SW 1271 (cell line): ENCODE data around the gene NYAP2.

ENCODE experiments used
- DNase-seq, 2 experiments: peaks; one replicate each; lab custom pipeline; 2025; lab: John Stamatoyannopoulos, UW

NYAP2 gene

DNA sequence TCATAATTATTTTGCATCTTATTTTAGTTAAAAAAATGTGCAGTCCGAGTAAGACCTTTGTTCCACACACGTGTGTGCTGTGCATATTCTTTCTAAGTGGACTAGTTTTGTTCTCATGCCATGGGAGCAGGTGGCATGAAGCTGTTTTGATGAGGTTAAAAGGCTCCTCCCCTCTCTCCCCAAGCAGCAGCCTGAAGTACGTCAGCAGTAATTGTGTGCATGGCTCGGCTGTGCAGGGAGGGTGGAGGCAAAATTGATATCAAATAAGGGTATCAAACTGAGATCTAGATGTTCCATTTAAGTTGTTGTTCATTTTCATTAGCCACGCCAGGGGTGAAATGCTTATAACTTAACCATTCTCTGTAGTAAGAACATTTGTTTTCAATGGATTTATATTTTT is at the start of gene NYAP2:
TSS of gene NYAP2 (plus strand) at position 207 of the 400 bp plus-strand sequence. CDS start 9,171 bp downstream, outside the sequence.
- DNase-seq = no peak

DNA sequence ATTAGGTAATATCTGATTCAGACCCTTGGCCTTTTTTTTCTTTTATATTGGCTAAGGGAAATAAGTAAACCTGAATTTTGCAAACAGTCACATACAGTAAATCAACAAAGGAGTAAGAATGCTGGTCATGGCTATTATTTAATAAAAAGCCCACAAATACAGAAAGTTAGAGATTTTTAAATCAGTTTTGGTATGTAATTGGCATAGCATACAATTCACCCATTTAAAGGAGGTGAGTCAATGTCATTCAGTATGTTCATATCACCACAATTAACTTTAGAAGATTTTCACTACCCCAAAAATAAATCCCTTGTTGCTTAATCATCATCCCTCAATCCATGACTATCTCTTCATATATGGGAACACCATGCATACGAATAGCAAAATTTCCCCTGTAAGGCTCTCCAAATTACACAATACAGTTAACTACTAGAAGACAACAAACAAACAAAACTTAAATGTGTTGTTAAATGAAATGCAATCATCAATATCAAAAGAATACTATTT is 45.9 kb upstream of the NYAP2 start:
- DNase-seq = no peak

DNA sequence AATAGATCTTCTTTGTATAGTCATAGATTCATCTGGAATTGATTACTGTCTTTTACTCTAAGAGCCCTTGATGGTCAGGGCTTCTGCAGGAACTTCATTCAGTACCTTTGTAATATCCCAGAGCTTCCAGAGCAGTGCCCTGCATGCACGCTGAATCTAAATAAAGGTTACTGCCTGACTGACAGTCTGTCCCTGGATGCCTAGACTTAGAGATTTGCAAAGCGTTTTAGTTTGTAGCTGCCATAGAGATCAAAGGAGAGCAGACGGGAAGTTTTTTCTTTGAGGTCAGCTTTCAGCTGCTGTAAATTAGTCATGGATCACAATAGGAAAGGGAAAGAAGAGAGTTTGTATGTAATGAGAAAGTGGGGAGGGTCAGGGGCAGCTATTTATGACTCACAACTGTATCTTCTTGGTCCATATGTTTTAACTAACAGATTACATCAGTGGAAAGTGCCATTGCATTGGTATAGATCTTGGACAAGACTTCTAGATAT is 45.2 kb upstream of the NYAP2 start:
- DNase-seq = no peak

DNA sequence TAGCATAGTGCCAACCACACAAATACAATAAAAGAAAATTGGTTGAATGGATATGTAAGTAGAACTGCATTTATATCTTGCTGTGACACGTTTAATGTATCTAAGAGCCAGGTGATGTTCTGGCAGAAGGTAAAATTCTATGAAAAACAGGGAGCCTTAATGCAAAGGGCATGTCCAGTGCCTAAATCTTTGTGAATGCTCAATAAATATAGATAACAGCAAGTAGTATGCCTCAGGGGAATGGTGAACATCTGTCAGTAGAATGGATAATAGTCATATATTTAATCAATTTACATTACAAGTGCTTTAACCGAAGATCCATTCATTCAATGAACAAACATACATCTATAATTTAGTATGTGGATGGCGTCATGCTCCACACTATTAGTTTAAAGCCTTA is 43.7 kb upstream of the NYAP2 start:
- DNase-seq = no peak

GRCh38 chr2:225366731-225367130 is 32.8 kb upstream of the NYAP2 start:
- DNase-seq = no peak

DNA sequence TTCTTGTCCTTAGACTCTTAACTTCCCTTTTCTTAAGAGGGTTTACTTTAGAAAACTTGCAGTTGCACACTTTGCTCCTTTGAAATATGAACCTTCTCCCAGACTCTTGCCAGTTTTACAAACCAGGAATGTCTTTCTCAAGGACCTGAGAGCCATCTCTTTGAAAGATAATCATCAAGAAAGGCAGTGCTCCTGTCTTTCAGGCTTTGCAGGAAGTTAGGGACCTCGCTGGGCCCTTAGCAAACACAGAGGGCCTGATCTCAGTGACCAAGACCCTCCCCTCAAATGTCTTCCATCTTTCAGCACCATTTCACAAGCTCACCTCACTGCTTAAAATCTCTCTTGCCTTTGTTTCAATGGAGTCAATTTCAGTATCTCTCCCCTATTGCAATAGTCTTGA is 32.0 kb upstream of the NYAP2 start:
- no peak for DNase-seq

GRCh38 chr2:225378984-225379383 is 20.5 kb upstream of the NYAP2 start:
- DNase-seq = no peak

DNA sequence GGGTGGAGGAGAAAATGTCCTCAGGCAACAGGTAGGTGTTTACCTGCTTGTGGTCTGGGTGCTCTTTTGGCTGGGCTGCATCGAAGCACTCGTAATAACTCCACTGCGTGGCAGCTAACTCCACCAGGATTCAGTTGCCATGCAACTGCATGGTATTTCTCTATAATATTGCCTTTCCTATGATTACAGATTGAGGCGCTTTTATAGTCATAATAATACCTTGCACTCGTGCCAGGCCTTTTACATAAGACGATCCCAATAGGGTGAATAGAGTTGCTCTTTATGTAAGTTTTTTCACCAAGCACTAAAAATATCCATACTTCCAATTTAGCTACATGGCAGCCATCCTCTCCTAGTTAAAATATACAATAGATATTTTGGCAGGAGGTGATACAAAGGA is 19.7 kb upstream of the NYAP2 start:
- no peak for DNase-seq

GRCh38 chr2:225381609-225382008 is 17.9 kb upstream of the NYAP2 start:
- no peak for DNase-seq

DNA sequence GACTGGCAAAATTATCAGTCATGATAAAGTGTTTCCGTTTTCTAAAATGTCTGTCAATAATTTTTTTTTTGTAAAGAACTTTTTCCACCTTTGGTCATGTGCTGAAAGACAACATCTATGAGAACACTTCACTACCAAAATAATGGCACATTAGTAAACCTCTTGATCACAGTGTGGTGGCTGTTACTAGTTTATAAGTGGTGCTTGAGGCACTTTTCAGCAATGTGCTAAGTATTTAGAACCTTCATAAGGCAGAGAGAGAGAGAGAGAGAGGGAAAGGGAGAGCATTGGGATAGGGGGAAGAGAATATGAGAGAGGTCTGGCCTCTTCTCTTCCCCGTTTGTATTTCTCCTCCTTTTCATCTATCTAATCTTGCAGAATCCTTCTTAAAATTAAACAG is 1.1 kb upstream of the NYAP2 start:
- no peak for DNase-seq

DNA sequence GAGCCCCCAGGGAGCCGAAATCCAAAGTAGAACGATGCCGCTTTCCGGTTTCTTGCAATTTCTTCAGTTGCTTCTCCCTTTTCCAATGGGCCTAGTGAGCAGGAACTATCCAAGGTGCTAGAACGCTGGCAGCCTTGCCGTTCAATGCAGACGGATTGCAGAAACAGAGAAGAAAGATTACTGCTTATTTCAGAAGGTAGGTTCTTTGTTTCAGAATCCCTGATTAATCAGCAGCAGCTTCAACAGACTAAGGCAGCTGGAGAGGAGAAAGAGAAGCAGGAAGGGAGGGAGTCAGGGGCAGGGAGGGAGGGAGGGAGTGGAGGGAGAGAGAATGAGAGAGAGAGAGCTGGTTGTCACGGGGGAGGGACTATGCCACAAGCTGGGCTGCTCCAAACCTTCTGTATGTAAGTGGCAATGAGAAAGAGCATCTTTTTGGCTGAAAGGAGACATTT is 576 bp downstream of the NYAP2 start:
- no peak for DNase-seq

- no peak for DNase-seq
Observed at GRCh38 chr2:225400546-225401400, 1.3 kb downstream of the NYAP2 start.

DNA sequence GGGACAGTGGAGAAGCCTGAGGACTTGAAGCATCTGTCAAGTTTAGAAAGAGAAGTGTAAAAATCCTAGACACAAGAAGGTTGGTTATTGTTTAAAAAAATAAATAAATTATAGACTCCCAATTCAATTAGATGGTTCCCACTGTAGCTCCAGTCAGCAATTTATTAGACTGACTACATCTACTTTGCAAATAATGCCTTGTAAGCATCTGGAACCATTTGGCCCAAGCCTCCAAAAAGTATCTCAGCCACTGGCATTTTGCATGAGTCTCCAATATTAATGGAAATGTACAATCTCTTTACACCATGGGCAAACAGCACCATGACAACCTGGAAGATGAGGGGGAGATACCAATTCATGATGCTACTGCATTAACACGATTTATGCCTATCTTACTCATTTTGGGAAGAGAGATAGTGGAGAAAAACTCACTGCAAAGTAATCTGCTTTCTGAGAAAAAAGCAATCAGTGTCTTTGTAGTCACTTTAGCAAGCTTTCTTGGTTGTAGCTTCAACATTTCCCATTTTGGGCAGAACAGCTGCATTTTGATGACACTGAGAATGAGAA is 2.8 kb downstream of the NYAP2 start:
- DNase-seq = no peak

GRCh38 chr2:225411452-225411851 is 11.9 kb downstream of the NYAP2 start:
- DNase-seq = no peak

GRCh38 chr2:225413786-225414185 is 14.3 kb downstream of the NYAP2 start:
- no peak for DNase-seq

GRCh38 chr2:225414902-225415301 is 15.4 kb downstream of the NYAP2 start:
- DNase-seq = no peak

- no peak for DNase-seq
Observed at GRCh38 chr2:225415341-225415740, 15.8 kb downstream of the NYAP2 start.

- DNase-seq = no peak
Observed at GRCh38 chr2:225415792-225416191, 16.3 kb downstream of the NYAP2 start.

DNA sequence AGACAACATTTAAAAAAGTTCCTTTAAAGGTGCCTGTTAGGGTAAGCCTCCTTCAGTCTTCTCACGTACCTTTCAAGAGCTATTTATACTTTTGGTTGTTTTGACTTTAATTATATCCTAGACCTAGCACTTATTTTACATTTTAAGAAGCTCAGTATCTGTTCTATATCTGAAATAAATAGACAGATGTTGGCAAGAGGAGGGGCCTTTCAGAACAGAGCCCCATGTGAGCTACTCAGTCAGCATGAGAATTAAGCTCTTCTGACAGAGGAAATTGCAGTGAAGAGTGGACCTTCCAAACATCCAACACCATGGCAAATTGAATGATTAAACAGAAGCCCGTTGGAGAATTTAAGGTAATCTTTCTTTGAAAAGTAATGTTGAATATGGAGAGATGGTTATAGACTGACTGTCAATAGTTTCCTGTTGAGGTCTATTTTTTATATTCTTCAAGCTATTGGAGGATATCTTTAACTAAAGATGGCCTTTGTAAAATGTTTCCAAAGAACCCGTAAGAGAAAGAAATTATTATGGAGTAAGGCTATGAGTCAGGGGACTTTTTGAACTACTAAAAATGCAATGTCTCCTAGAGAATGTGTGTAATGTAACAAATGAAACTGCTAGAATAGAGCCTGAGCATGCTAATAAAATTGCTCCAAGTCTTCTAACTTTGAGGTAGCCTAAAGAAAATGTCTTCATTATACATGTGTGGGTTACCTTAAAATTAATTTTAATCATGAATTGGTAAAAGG is 17.3 kb downstream of the NYAP2 start:
- no peak for DNase-seq

- no peak for DNase-seq
Observed at GRCh38 chr2:225419033-225419432, 19.5 kb downstream of the NYAP2 start.

DNA sequence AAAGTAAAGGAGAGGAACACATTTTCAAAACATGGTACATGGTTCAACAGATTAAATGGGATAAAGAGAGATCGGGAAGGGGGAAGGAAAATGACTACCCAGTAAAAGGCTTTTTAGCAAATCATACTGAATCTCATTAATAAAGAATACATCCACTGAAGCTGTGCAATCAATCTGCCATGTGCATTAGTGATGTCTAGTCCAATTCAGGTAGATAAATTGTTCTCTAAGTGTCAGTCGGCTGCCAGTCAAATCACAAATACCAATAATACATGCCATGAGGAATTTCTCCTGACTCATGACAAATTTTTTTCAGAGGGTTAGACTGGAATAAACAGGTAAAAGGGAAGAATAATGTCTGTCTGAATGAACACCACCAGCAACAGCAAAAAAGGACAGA is 22.6 kb downstream of the NYAP2 start:
- no peak for DNase-seq

- no peak for DNase-seq
Observed at GRCh38 chr2:225425284-225425683, 25.8 kb downstream of the NYAP2 start.

DNA sequence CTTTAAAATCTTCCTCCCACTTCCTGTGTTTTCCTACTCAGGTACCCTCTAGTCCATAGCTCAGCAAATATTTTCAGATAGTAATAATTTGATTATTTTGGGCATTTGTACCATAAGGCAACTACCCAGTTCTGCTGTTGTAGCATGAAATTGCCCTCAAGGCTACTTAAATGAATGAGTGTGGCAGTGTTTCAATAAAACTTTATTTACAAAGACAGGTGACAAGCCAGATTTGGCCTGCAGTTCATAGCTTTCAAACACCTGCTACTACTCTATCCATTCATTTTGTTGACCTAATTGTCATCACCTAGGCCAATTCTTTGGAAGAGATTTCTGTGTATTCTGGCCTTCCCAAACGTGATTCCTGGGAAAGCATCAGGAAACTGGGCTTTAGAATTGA is 28.9 kb downstream of the NYAP2 start:
- no peak for DNase-seq
